Astrocyte of the cerebellum (primary cell): ENCODE results near the gene COL6A2.
"Not testable (repeated sequence)": the region's sequence is repeated elsewhere in the genome, so short reads cannot be mapped to it uniquely, and the experiment has no call there.

ENCODE experiments used
- DNase-seq: peaks from one replicate; pipeline ENCODE4 v3.0.0-alpha.2; 2011; ENCODE audit warnings: low read depth
- H3K4me3 ChIP-seq: 2 replicates; pipeline ENCODE4 v1.5.1; 2011; ENCODE audit warnings: mild to moderate bottlenecking, low read depth, low read length, moderate library complexity
- in situ Hi-C: cut with HindIII; loops from 2 replicates; pipeline ENCODE4 v1.10.0; 2017; ENCODE audit warnings: low sequenced_read_pairs
- TF ChIP-seq, protein P1 (sequence below): IDR thresholded peaks from 2 replicates; pipeline ENCODE4 v1.5.1; 2012; ENCODE audit warnings: low read length, low read depth, moderate library complexity, mild to moderate bottlenecking; ENCODE audit errors: missing control alignments

Gene COL6A2

DNA sequence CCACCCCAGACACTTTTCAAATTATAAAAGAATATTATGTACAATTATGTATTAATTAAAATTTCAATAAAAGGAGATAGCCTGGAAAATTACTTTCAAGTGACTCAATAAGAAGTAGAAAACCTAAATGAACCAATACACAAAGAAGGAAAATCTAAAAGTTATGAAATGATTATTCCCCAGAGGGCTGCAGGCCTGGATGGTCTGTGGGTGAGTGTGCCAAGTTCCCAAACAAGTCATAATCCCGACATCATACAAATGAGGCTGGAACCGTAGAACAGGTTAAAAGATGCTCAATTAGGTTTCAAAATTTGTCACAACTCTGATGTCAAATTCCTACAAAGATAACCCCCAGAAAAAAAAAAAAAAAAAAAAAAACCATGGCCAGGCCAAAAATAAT is 73.7 kb downstream of the COL6A2 start:
- no peak overlapping the region for H3K4me3 ChIP-seq
- in situ Hi-C loops, result no loop called here
- TF ChIP-seq, protein P1, sequence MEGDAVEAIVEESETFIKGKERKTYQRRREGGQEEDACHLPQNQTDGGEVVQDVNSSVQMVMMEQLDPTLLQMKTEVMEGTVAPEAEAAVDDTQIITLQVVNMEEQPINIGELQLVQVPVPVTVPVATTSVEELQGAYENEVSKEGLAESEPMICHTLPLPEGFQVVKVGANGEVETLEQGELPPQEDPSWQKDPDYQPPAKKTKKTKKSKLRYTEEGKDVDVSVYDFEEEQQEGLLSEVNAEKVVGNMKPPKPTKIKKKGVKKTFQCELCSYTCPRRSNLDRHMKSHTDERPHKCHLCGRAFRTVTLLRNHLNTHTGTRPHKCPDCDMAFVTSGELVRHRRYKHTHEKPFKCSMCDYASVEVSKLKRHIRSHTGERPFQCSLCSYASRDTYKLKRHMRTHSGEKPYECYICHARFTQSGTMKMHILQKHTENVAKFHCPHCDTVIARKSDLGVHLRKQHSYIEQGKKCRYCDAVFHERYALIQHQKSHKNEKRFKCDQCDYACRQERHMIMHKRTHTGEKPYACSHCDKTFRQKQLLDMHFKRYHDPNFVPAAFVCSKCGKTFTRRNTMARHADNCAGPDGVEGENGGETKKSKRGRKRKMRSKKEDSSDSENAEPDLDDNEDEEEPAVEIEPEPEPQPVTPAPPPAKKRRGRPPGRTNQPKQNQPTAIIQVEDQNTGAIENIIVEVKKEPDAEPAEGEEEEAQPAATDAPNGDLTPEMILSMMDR, result no peak
- DNase-seq, result no peak

DNA sequence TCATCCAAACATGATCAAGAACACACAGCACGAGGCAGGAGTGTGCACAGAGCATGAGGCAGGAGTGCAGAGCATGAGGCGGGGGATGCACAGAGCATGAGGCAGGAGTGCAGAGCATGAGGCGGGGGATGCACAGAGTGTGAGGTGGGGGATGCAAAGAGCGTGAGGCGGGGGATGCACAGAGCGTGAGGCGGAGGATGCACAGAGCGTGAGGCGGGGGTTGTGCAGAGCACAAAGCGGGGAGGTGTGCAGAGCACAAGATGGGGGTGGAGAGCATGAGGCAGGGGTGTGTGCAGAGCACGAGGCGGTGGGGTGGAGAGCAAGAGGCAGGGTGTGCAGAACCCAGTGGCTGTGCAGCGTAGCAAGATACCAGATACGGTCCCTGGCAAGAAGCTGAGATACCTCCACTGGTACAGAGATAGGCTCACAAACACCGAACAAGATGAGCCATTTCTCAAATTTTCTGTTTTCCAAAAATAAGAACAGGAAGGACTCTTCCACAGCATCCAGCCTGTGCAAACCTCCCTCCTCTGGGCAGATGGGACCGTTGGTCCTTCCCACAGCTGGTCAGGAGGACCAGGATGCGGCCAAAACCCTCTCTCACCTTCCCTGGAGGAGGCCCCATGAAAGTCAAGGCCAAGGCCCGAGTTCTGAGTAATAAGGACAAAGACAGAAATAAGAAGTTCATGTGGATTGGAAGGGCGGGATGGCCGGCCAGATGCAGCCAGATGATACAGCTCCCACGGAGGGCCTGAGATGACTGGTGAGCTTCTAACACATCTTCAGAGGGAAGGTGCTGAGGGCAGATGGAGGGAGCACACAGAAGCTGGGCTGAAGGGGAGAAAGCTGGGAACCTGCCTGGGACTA is 74.3 kb downstream of the COL6A2 start:
- DNase-seq, result no peak

DNA sequence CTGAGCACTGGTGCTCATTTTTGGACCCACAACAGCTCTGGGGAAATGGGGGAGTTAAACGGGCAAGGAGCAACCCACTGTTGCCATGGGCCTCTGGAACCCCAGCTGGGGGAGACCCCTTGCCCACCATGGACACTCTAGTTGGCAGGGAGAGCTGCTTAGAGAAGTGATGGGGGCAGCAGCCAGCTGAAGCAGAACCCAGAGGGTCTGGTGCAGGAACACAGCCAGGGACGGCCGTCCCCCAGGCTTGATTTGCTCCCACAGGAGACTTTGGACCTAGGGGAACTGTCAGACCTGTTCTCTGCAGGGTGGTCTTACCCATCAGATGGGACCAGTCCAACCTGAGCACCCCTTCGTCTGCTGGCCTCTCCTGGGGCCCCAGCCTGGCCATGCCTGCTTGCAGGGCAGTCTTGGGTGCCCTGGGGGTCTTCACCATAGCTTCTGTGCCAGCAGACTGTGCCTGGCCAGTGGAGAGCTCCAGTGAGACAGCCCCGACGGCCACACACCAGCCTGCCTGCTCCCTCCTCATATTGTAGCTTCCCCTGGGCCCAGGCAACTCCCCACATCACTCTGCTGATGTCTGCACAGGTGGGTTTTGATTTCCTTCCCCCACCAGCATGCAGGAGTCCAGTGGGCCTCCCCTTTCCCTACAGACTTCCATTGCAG is 75.1 kb downstream of the COL6A2 start:
- TF ChIP-seq, protein P1, result no peak
- no peak for DNase-seq
- in situ Hi-C loops, result no loop called here
- no peak overlapping the region for H3K4me3 ChIP-seq

More for the DNA sequence above, 74.3 kb downstream of the COL6A2 start:
- TF ChIP-seq, protein P1, result no peak
- no peak overlapping the region for H3K4me3 ChIP-seq
- in situ Hi-C loops, result no loop called here

DNA sequence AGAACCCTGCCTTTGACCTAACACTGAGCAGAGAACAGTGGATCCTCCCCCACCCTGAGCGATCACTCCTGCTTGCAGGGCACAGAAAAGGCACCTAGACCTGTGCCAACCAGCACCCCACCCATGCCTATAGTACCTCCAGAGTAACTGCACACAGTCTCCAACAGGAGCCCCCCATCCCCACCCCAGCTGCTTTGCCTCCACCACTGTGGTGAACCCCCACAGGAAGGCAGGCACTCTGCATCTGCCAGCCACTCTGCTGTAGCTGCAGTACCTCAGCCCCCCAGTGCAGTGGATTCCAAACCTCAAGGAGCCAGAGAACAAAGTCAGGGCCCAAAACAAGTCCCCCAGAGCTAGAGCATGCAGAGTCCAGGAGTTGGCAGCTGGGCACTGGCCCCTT is 75.7 kb downstream of the COL6A2 start:
- in situ Hi-C loops, result no loop called here
- TF ChIP-seq, protein P1, result no peak
- no peak for DNase-seq
- no peak overlapping the region for H3K4me3 ChIP-seq

DNA sequence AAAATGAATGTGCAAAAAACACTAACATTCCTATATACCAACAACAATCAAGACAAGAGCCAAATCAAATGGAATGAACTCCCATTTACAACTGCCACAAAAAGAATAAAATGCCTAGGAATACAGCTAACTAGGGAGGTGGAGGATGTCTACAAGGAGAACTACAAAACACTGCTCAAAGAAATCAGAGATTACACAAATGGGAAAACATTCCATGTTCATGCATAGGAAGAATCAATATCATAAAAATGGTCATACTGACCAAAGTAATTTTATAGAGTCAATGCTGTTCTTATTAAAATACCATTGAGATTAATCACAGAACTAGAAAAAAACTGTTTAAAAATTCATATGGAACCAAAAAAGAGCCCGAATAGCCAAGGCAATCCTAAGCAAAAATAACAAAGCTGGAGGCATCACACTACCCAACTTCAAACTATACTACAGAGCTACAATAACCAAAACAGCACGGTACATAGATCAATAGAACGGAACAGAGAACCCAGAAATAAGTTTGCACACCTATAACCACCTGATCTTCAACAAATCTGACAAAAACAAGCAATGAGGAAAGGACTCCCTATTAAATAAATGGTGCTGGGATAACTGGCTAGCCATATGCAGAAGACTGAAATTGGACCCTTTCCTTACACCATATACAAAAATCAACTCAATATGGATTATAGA is 78.7 kb downstream of the COL6A2 start:
- in situ Hi-C loops, DNase-seq, H3K4me3 ChIP-seq: not testable (repeated sequence)

DNA sequence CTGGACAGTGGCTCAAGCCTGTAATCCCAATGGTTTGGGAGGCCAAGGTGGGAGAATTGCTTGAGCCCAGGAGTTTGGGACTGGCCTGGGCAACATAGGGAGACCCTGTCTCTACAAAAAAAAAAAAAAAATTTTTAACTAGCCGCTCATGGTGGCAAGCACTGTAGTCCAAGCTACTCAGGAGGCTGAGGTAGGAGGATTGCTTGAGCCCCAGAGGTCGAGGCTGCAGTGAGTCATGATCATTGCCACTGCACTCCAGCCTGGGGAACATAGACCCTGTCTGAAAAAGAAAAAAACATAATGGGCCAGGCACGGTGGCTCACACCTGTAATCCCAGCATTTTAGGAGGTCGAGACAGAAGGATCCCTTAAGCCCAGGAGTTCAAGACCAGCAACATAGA is 81.0 kb downstream of the COL6A2 start:
- no peak overlapping the region for H3K4me3 ChIP-seq
- TF ChIP-seq, protein P1, result no peak
- in situ Hi-C loops, result no loop called here
- no peak for DNase-seq
